GM18519 (cell line): Measurements from ENCODE around the gene PSMD3.
"Not testable (repeated sequence)": the region's sequence is repeated elsewhere in the genome, so short reads cannot be mapped to it uniquely, and the experiment has no call there.

Experiments used
- ATAC-seq: cut with Tn5 transposase; IDR thresholded peaks from one replicate; pipeline ENCODE4 v1.9.1; 2021; ENCODE audit warnings: mild to moderate bottlenecking, moderate library complexity; ENCODE audit not compliant: unreplicated experiment, low FRiP score

Gene PSMD3

GRCh38 chr17:39980351-39981206 is at the start of gene PSMD3:
PSMD3 (plus strand) TSS chr17:39980807; CDS start chr17:39980971, 164 bp downstream.
- ATAC-seq = peak; percentile 72

- no peak for ATAC-seq
Measured at GRCh38 chr17:39933912-39934311, 46.7 kb upstream of the PSMD3 start.

DNA sequence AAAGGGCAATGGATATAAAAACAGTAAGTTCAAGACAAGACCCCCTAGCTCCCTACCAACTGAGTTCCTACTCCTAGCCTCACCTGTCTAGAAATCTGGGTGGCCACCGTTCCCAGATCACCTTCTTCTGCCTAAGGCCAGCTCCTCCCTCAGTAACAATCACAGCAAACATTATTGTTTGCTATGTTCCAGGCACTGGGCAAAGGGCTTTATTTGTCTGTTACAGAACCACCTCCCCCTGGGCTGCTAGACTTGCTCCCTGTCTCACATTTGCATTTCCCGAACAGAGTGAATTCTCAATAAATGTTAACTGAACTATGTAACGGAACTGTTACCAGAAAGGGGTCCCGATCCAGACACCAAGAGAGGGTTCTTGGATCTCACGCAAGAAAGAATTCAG is 46.3 kb upstream of the PSMD3 start:
- no peak for ATAC-seq

DNA sequence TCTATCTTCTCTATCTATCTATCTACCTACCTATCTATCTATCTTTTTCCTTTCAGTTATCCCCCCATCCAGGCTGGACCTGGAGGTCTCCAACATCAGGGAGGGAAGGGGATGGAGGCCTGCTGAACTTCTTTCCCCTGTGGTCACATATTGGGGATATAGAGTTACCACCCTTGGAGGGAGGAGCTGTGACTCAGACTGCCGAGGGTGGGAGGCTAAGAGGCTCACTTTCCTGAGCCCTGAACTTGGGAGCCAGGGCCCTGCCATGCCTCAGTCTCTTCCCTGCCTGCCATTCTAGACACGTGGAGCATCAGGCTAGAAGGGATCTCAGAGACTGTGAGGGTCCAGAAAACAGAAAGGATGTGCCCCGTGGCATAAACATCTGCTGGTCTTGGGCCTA is 44.7 kb upstream of the PSMD3 start:
- ATAC-seq = no peak

DNA sequence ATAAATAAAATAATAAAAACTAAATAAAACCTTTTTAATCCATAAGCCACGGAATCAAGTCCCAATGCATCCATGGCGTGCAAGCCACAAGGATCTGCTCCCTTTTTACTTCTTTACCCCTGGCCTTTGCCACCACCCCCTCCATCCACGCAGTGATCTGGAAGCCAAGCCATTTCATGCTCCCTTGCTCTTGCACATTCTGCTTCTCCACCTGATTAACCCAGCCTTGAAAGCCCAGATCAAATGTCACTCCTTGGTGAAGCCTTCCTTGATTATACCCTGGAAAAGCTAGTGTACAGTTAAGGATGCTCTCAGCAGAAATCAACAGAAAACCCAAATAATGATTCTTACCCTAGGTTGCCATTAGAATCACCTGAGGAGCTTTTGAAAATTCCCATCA is 43.2 kb upstream of the PSMD3 start:
- no peak for ATAC-seq

DNA sequence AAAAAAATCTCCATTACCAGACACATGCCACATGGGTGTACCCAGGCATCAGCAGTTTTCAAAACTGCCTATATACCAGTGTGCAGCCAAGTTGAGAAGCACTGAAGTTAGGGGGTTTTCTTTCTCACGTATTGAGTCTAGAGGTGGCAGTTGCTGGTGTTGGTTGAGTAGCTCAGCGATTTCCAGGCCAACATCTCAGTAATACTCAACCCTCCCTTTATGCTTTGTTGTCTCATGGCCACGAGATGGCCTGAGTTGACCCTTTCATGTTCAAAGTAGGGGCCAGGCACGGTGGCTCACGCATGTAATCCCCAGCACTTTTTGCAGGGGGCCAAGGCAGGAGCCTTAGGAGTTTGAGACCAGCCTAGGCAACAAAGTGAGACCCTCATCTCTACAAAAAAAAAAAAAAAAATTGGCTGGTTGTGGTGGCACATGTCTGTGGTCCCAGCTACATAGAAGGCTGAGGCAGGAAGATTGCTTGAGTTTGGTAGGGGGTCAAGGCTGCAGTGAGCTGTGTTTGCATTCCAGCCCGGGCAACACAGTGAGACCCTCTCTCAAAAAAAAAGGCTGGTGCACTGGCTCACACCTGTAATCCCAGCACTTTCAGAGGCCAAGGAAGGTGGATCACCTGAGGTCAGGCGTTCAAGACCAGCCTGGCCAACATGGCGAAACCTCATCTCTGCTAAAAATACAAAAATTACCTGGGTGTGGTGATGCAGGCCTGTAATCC is 42.3 kb upstream of the PSMD3 start:
- no peak for ATAC-seq

DNA sequence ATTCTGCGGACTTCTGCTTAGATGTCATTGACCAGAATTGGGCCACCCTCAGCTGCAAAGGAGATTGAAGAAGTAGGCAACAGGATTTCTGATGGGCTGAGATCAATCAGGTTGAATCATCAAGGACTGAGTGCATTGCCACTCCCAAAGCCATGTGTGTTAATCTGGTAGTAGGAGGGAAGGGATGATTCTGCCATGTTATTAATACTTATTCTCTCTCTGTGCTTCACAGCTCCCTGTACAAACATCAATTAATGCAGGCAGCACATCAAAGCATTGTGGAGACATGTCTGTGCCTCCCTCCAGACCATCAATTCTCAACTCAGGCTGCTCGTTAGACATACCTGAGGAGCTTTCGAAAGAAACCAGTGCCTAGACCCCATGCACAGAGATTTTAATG is 41.5 kb upstream of the PSMD3 start:
- ATAC-seq = no peak

GRCh38 chr17:39939588-39940419 is 40.8 kb upstream of the PSMD3 start:
- no peak for ATAC-seq

DNA sequence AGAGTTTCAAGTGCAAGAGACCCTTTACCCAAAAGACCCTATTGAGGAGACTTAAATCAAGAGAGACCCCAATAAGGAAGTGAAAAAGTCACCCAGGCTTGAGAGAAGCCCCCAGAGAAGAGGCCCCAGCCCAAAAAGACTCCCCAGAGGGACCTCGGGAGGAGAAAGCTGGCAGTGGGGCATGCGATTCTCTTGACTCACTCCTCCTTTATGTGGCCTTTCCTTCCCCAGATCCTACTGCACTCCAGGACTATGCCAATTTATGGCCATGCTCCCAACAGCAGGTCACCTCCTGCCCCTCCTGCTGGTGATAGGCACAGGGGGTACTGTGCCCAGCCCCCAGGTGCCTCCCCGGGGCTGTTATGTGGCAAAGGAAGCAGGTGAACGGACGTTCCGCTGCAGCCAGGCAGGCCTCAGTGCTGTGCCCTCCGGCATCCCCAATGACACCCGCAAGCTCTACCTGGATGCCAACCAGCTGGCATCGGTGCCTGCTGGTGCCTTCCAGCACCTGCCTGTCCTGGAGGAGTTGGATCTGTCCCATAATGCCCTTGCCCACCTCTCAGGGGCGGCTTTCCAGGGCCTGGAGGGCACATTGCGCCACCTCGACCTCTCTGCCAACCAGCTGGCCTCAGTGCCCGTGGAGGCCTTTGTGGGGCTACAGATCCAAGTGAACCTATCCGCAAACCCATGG is 36.8 kb upstream of the PSMD3 start:
- ATAC-seq = no peak

GRCh38 chr17:39944393-39944711 is 36.3 kb upstream of the PSMD3 start:
- no peak for ATAC-seq

- no peak for ATAC-seq
Measured at GRCh38 chr17:39946551-39947330, 33.9 kb upstream of the PSMD3 start.

- ATAC-seq = not testable (repeated sequence)
Measured at GRCh38 chr17:39948489-39948828, 32.1 kb upstream of the PSMD3 start.

DNA sequence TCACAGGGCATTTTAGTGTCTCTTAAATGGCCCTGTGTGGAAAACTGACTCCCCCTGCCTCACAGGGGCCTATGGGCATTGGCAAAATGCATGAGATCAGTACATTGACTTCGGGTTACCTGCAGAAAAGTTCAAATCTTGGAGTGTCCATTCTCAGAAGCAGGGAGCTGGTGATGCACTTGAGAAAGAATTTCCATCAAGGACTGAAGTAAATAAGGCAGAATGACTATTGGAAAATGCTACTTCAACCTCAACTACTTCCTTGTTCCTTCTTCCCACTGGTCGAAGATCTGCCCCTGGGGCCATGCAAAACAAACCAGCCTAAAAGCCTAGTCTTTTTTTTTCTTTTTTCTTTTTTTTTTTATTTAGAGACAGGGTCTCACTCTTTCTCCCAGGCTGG is 31.6 kb upstream of the PSMD3 start:
- no peak for ATAC-seq

- ATAC-seq = no peak
Measured at GRCh38 chr17:39950871-39951348, 29.7 kb upstream of the PSMD3 start.

DNA sequence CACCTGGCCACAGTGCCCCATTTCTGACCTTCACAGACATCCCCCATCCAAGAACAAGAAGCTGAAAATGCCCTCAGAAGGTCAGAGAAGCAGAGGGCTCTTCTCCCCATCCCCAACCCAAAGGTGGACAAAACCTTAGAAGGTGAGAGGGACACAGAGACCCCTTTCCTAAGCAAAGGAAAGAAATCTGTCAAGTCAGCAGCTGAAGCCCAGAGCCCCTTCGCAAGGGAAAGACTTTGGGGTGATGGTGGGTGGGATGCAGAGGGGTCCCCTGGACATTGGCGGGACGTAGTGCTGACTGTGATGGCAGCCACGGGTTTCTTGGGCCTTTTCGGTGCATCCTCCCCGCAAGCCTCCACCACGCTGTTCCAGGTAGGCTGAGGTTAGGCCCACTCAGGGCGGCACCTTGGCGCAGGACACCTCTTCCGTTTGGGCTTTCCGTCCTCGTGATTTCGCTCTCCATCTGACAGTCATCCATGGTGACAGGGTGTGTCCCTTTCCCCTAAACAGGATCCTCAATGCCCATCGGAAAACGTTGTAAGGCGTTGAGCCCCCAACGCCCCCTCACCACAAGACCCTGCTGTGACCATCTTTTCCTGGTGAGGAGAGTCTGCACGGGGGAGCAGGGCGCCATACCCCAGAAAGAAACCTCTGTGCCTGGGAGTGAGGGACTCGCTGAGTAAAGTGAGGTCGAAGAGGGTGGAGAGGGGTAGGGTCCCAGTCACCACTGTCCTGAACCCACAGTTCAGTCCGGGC is 28.5 kb upstream of the PSMD3 start:
- ATAC-seq = no peak

- peak; percentile 49 for ATAC-seq
Measured at GRCh38 chr17:39952680-39953470, 27.7 kb upstream of the PSMD3 start.

GRCh38 chr17:39953471-39953888 is 27.1 kb upstream of the PSMD3 start:
- ATAC-seq = no peak

DNA sequence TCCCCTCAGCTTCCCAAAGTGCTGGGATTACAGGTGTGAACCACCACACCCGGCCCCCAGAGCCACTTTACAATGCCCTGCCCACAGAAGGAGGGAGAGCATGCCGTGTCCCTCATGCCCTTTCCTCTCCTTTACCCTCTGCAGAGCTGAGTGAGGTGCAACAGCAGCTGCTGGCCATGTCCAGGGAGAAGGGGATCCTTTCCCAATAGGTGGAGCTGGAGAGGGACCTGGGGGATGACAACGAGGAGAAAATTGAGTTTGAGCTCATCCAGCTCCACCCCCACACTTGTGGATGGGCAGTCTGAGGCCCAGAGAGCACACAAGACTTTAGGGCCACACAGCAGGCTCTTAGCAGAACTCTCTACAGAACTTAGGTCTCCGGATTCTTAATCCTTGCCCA is 25.7 kb upstream of the PSMD3 start:
- ATAC-seq = no peak
